ENCODE results near the gene GIMAP5.

Gene GIMAP5

GRCh38 chr7:150790416-150791075 lies 53.3 kb downstream of the GIMAP5 start:
- no peak for TF ChIP-seq CTCF (conservative IDR thresholded peaks at IDR 0.05; ENCODE audit: low read depth, low read length)
- H3K27ac ChIP-seq: no peak overlapping the region
- H4K20me1 ChIP-seq (ENCODE audit: insufficient read depth): no peaks in the 10 kb centered on the region
- no peaks in the 10 kb centered on the region for H3K4me1 ChIP-seq (ENCODE audit: low read depth, poor library complexity, severe bottlenecking)
- H2AFZ ChIP-seq (ENCODE audit: low read depth): no peak overlapping the region
- no peak overlapping the region for H3K9ac ChIP-seq
- H3K36me3 ChIP-seq (ENCODE audit: insufficient read depth): no peaks in the 10 kb centered on the region
- H3K27me3 ChIP-seq (ENCODE audit: insufficient read depth, low read depth): no peaks in the 10 kb centered on the region; the same call in 1 of the 2 replicates
- no peak overlapping the region for H3K4me3 ChIP-seq (IDR thresholded peaks at IDR 0.05; ENCODE audit: insufficient read depth, low read depth, low read length)
- no peak overlapping the region for H3K4me2 ChIP-seq
- no peaks in the 10 kb centered on the region for H3K79me2 ChIP-seq (ENCODE audit: insufficient read depth, low read depth)

DNA sequence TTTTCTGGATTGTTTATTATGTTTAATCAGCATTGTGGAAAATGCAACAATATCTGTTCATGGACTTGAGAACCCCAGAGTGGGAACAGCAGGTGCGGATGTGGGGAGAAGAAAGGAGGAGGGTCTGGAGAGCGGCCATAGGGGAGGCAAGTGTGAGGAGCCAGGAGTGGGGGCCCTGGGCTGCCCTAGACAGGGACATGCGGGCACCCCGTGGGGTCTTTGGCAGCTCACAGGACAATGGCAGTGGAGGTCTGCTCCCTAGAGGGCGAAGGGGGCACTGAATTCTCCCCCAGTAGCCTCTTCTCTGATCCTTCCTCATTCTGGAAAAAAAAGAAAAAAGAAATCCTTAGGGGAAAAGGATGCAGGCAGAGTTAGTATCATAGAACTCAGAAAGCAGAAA lies 54.1 kb downstream of the GIMAP5 start:
- H4K20me1 ChIP-seq (ENCODE audit: insufficient read depth): no peaks in the 10 kb centered on the region
- H3K4me3 ChIP-seq (IDR thresholded peaks at IDR 0.05; ENCODE audit: insufficient read depth, low read depth, low read length): no peak overlapping the region
- no peak overlapping the region for H3K27ac ChIP-seq
- no peaks in the 10 kb centered on the region; the same call in 1 of the 2 replicates for H3K27me3 ChIP-seq (ENCODE audit: insufficient read depth, low read depth)
- TF ChIP-seq CTCF (conservative IDR thresholded peaks at IDR 0.05; ENCODE audit: low read depth, low read length): no peak
- H3K4me1 ChIP-seq (ENCODE audit: low read depth, poor library complexity, severe bottlenecking): no peaks in the 10 kb centered on the region
- no peaks in the 10 kb centered on the region for H3K36me3 ChIP-seq (ENCODE audit: insufficient read depth)
- H3K4me2 ChIP-seq: no peak overlapping the region
- no peak overlapping the region for H3K9ac ChIP-seq
- no peaks in the 10 kb centered on the region for H3K79me2 ChIP-seq (ENCODE audit: insufficient read depth, low read depth)
- H2AFZ ChIP-seq (ENCODE audit: low read depth): no peak overlapping the region

DNA sequence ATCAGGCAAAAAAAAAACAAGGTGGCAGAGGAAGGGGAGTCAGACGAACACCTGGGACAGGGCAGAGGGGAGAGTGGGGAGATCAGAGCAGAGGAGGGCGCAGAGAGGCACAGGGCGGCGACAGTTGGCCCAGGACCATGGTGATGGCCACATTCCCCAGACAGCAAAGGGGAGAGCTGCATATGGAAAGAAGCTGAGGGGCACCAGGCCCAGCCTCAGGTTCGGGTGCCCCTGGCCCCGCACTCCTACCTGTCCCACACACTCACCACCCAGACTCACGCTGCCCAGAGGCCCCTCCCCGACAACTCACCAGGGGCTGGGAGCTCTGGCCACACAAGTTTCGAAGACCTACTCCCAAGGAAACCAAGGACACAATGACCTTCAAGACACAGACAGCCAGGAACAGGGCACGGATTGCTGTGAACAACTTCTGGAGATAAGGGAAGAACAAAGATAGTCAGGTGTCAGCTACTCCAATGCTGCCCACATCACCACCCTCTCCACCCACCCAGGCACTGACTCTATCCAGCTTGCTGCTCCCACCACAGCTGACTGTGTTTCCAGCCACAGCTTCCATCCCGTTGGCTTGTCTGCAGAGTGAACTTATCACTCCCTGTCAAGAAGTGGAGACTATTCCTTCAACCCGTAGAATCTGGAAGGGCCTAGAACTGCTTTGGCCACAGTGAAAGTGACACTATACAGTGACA lies 54.7 kb downstream of the GIMAP5 start:
- Histone ChIP-seq H2AFZ (ENCODE audit: low read depth) (no peak overlapping the region), H3K79me2 (ENCODE audit: insufficient read depth, low read depth) (no peaks in the 10 kb centered on the region), H3K4me3 (IDR thresholded peaks at IDR 0.05; ENCODE audit: insufficient read depth, low read depth, low read length) (no peak overlapping the region), H3K4me2 (no peak overlapping the region), H3K36me3 (ENCODE audit: insufficient read depth) (no peaks in the 10 kb centered on the region), H3K4me1 (ENCODE audit: low read depth, poor library complexity, severe bottlenecking) (no peaks in the 10 kb centered on the region), H3K9ac (no peak overlapping the region), H4K20me1 (ENCODE audit: insufficient read depth) (no peaks in the 10 kb centered on the region), H3K27me3 (ENCODE audit: insufficient read depth, low read depth) (no peaks in the 10 kb centered on the region; the same call in 1 of the 2 replicates), H3K27ac (no peak overlapping the region)
- TF ChIP-seq CTCF (conservative IDR thresholded peaks at IDR 0.05; ENCODE audit: low read depth, low read length): no peak

Data from KMS-11 (cell line).